ENCODE data around the gene B9D1. TPM values are rescaled to one million over a fixed set of nuclear protein-coding genes. Genes with fewer than 3 reads are reported as not detected.
A peak's percentile ranks its signal among the peaks of the same experiment; 100 is the strongest.

Gene B9D1
- total and polyA plus RNA-seq, 2 of the 13 experiments (the other 11 are each of a cell fraction or from before 2014, with no cell fraction given), result 27.7 to 31.1 TPM

DNA sequence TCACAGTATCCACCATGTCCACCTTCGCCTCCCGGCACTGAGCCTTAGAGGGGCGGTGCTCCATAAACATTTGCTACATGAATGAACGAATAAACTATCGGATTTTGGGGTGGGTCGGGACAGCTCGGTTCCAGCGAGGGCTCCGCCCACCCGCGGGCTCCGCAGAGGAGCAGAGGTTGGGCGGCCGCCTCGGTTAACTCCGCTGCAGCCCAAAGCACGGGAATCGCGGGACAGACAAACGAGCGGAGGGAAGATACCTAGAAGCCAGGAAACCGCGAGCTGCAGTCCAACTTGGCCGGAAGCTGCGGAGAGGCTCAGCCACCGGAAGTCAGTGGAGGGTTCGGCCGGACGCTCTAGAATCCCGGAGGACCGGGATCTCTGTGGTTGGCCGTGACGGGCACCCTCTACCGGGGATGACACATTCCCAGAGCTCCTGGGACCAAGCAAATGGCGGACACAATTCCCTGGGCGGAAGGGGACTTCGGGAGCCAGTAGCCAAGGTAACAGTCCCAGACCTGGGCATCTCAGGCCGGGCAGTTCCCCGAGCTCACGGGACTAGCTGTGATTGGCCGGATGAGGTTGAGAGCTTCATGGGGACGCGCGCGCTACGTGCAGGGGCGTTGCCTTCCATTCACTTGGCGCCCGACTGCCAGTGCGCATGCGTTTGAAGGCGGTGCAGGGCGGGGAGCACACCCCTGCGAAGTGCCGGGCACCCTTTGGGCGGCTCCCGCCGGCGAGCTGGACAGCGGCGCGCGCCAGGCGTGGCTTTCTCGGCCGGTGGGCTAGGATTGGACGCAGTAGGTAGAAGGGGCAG lies 15.3 kb upstream of the B9D1 start (continued):
- TF ChIP-seq, protein P1, sequence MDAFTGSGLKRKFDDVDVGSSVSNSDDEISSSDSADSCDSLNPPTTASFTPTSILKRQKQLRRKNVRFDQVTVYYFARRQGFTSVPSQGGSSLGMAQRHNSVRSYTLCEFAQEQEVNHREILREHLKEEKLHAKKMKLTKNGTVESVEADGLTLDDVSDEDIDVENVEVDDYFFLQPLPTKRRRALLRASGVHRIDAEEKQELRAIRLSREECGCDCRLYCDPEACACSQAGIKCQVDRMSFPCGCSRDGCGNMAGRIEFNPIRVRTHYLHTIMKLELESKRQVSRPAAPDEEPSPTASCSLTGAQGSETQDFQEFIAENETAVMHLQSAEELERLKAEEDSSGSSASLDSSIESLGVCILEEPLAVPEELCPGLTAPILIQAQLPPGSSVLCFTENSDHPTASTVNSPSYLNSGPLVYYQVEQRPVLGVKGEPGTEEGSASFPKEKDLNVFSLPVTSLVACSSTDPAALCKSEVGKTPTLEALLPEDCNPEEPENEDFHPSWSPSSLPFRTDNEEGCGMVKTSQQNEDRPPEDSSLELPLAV (CRISPR knock-in tag; conservative IDR thresholded peaks at IDR 0.05; ENCODE audit: low read depth), result no peak
- no peak for TF ChIP-seq DNMT1 (CRISPR knock-in tag; IDR thresholded peaks at IDR 0.05)
- TF ChIP-seq TEAD2 (CRISPR knock-in tag; IDR thresholded peaks at IDR 0.05), result no peak
- TF ChIP-seq NONO (IDR thresholded peaks at IDR 0.05), result no peak
- no peak; the same call in none of the 2 replicates for TF ChIP-seq NONO (CRISPR knock-in tag; conservative IDR thresholded peaks at IDR 0.05)
- no peak; the same call in 1 of the 2 replicates for TF ChIP-seq GATAD2A (CRISPR knock-in tag; IDR thresholded peaks at IDR 0.05)
- peak; percentile 70; the same call in 1 of the 2 replicates for TF ChIP-seq SIN3A (IDR thresholded peaks at IDR 0.05; ENCODE audit: borderline replicate concordance, low read depth, low read length)
- peak; percentile 88 for TF ChIP-seq ETV5 (CRISPR knock-in tag; IDR thresholded peaks at IDR 0.05; ENCODE audit: borderline replicate concordance)
- TF ChIP-seq SMARCC2 (IDR thresholded peaks at IDR 0.05), result no peak
- TF ChIP-seq ESRRA (CRISPR knock-in tag; IDR thresholded peaks at IDR 0.05; ENCODE audit: low read depth), result no peak
- TF ChIP-seq, protein P2, sequence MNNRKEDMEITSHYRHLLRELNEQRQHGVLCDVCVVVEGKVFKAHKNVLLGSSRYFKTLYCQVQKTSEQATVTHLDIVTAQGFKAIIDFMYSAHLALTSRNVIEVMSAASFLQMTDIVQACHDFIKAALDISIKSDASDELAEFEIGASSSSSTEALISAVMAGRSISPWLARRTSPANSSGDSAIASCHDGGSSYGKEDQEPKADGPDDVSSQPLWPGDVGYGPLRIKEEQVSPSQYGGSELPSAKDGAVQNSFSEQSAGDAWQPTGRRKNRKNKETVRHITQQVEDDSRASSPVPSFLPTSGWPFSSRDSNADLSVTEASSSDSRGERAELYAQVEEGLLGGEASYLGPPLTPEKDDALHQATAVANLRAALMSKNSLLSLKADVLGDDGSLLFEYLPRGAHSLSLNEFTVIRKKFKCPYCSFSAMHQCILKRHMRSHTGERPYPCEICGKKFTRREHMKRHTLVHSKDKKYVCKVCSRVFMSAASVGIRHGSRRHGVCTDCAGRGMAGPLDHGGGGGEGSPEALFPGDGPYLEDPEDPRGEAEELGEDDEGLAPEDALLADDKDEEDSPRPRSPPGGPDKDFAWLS (CRISPR knock-in tag; IDR thresholded peaks at IDR 0.05; ENCODE audit: borderline replicate concordance), result no peak
- TF ChIP-seq SP1 (IDR thresholded peaks at IDR 0.05), result no peak; the same call in 1 of the 2 replicates
- no peak; the same call in 1 of the 2 replicates for TF ChIP-seq SP1 (CRISPR knock-in tag; IDR thresholded peaks at IDR 0.05)
- 0 out of 2 replicates have a peak, but pooled peaks have one; percentile 17 for TF ChIP-seq ZNF589 (CRISPR knock-in tag; conservative IDR thresholded peaks at IDR 0.05)
- TF ChIP-seq, protein P3, sequence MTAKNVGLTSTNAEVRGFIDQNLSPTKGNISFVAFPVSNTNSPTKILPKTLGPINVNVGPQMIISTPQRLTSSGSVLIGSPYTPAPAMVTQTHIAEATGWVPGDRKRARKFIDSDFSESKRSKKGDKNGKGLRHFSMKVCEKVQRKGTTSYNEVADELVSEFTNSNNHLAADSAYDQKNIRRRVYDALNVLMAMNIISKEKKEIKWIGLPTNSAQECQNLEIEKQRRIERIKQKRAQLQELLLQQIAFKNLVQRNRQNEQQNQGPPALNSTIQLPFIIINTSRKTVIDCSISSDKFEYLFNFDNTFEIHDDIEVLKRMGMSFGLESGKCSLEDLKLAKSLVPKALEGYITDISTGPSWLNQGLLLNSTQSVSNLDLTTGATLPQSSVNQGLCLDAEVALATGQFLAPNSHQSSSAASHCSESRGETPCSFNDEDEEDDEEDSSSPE (CRISPR knock-in tag; IDR thresholded peaks at IDR 0.05), result peak; percentile 62
- no peak for TF ChIP-seq JUNB (CRISPR knock-in tag; IDR thresholded peaks at IDR 0.05; ENCODE audit: borderline replicate concordance)
- TF ChIP-seq, protein P4, sequence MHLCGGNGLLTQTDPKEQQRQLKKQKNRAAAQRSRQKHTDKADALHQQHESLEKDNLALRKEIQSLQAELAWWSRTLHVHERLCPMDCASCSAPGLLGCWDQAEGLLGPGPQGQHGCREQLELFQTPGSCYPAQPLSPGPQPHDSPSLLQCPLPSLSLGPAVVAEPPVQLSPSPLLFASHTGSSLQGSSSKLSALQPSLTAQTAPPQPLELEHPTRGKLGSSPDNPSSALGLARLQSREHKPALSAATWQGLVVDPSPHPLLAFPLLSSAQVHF (CRISPR knock-in tag; IDR thresholded peaks at IDR 0.05), result no peak
- no peak for TF ChIP-seq PHB2 (IDR thresholded peaks at IDR 0.05; ENCODE audit: partially characterized antibody)
- peak; percentile 69 for TF ChIP-seq SRY (CRISPR knock-in tag; IDR thresholded peaks at IDR 0.05)
- TF ChIP-seq RAD21 (CRISPR knock-in tag; IDR thresholded peaks at IDR 0.05), result peak; percentile 49; the same call in 1 of the 2 replicates
- TF ChIP-seq PCBP1 (IDR thresholded peaks at IDR 0.05; ENCODE audit: borderline replicate concordance, low read depth, low read length), result no peak
- TF ChIP-seq, protein P5, sequence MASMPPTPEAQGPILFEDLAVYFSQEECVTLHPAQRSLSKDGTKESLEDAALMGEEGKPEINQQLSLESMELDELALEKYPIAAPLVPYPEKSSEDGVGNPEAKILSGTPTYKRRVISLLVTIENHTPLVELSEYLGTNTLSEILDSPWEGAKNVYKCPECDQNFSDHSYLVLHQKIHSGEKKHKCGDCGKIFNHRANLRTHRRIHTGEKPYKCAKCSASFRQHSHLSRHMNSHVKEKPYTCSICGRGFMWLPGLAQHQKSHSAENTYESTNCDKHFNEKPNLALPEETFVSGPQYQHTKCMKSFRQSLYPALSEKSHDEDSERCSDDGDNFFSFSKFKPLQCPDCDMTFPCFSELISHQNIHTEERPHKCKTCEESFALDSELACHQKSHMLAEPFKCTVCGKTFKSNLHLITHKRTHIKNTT (CRISPR knock-in tag; IDR thresholded peaks at IDR 0.05), result no peak
- no peak for TF ChIP-seq KLF15 (CRISPR knock-in tag; IDR thresholded peaks at IDR 0.05; ENCODE audit: borderline replicate concordance)
- TF ChIP-seq FOXO1 (CRISPR knock-in tag; IDR thresholded peaks at IDR 0.05), result peak; percentile 5; the same call in 1 of the 2 replicates
- TF ChIP-seq CBX5 (CRISPR knock-in tag; IDR thresholded peaks at IDR 0.05; ENCODE audit: borderline replicate concordance), result no peak
